HFF-Myc (cell line): Measurements from ENCODE around the gene RAB11FIP3.
A peak's percentile ranks its signal among the peaks of the same experiment; 100 is the strongest.

Source experiments
- DNase-seq: peaks from one replicate; pipeline ENCODE4 v3.0.0-alpha.2; 2011; ENCODE audit warnings: low read depth; ENCODE audit errors: extremely low read depth
- H3K4me3 ChIP-seq: replicated peaks from 2 replicates; pipeline ENCODE4 v1.5.1; 2011; ENCODE audit warnings: low read depth, mild to moderate bottlenecking, control low read depth, low read length
- CTCF ChIP-seq: IDR thresholded peaks from 2 replicates; pipeline ENCODE4 v1.5.1; 2012; ENCODE audit warnings: mild to moderate bottlenecking, low read depth, low read length, control low read depth; ENCODE audit errors: missing control alignments

Gene RAB11FIP3

GRCh38 chr16:396199-396598, 29.2 kb upstream of the RAB11FIP3 start:
- peak overlapping the region; percentile 48 for H3K4me3 ChIP-seq

GRCh38 chr16:396605-397004, 28.8 kb upstream of the RAB11FIP3 start:
- DNase-seq, result no peak
- TF ChIP-seq CTCF, result no peak
- H3K4me3 ChIP-seq, result peak overlapping the region; percentile 48

More at GRCh38 chr16:396199-396598, 29.2 kb upstream of the RAB11FIP3 start:
- TF ChIP-seq CTCF, result no peak
- no peak for DNase-seq

- no peak for DNase-seq
- peak within 1 kb of the TSS; percentile 48 for H3K4me3 ChIP-seq
- TF ChIP-seq CTCF, result no peak
These were observed 28.3 kb upstream of the RAB11FIP3 start, which contains the start of gene NME4 for GRCh38 chr16:397135-397661. Gene NME4 (plus strand): TSS chr16:397199. CDS start chr16:397223, 24 bp downstream.

GRCh38 chr16:397736-398332, 27.6 kb upstream of the RAB11FIP3 start:
- H3K4me3 ChIP-seq, result peak overlapping the region; percentile 48
- TF ChIP-seq CTCF, result no peak
- peak; percentile 17 for DNase-seq

- no peak for TF ChIP-seq CTCF
- DNase-seq, result no peak
- H3K4me3 ChIP-seq, result peak overlapping the region; percentile 48
These were observed 26.7 kb upstream of the RAB11FIP3 start for GRCh38 chr16:398561-399339.

GRCh38 chr16:399340-400019, 26.0 kb upstream of the RAB11FIP3 start:
- DNase-seq, result no peak
- TF ChIP-seq CTCF, result no peak
- no peak overlapping the region; the same call in 1 of the 2 replicates for H3K4me3 ChIP-seq
